ENCODE data around the gene L3MBTL4. TPM values are rescaled to one million over a fixed set of nuclear protein-coding genes. Genes with fewer than 3 reads are reported as not detected.
"Not testable (repeated sequence)": the region's sequence is repeated elsewhere in the genome, so short reads cannot be mapped to it uniquely, and the experiment has no call there.

Gene L3MBTL4
- polyA plus RNA-seq, 3 donors = 1.1 to 1.8 (median 1.7) TPM

GRCh38 chr18:6221602-6222014 lies 193.1 kb downstream of the L3MBTL4 start:
- WGBS, 3 donors = 83 to 85% (median 85%) methylated on average over 2 of the region's 2 CpGs

GRCh38 chr18:6220129-6220528 lies 194.6 kb downstream of the L3MBTL4 start:
- H3K27ac ChIP-seq (ENCODE audit: low read depth, low read length) = no peak overlapping the region
- WGBS, 3 donors = 84 to 89% (median 87%) methylated on average over 3 of the region's 3 CpGs

More at GRCh38 chr18:6221602-6222014, 193.1 kb downstream of the L3MBTL4 start:
- H3K27ac ChIP-seq (ENCODE audit: low read depth, low read length) = no peak overlapping the region

- WGBS, 3 donors = 49 to 70% (median 63%) methylated on average over 12 of the region's 12 CpGs
- H3K27ac ChIP-seq (ENCODE audit: low read depth, low read length) = no peak overlapping the region
These were observed 195.5 kb downstream of the L3MBTL4 start for GRCh38 chr18:6219116-6219717.

- 74 to 79% (median 77%) methylated on average over 2 of the region's 2 CpGs for WGBS, 3 donors
- no peak overlapping the region for H3K27ac ChIP-seq (ENCODE audit: low read depth, low read length)
These were observed 198.8 kb downstream of the L3MBTL4 start for GRCh38 chr18:6215888-6216287.

- 81 to 95% (median 92%) methylated on average over 1 of the region's 1 CpG for WGBS, 3 donors
These were observed 203.6 kb downstream of the L3MBTL4 start for GRCh38 chr18:6211174-6211504.

GRCh38 chr18:6210349-6211173 lies 204.2 kb downstream of the L3MBTL4 start:
- no peak overlapping the region for H3K27ac ChIP-seq (ENCODE audit: low read depth, low read length)
- WGBS, 3 donors = 48 to 66% (median 66%) methylated on average over 3 of the region's 3 CpGs

More at GRCh38 chr18:6211174-6211504, 203.6 kb downstream of the L3MBTL4 start:
- H3K27ac ChIP-seq (ENCODE audit: low read depth, low read length) = no peak overlapping the region

GRCh38 chr18:6207941-6208340 lies 206.8 kb downstream of the L3MBTL4 start:
- WGBS, 3 donors = 93 to 100% (median 95%) methylated on average over 3 of the region's 3 CpGs
- no peak overlapping the region for H3K27ac ChIP-seq (ENCODE audit: low read depth, low read length)

GRCh38 chr18:6207116-6207515 lies 207.6 kb downstream of the L3MBTL4 start:
- no peak overlapping the region for H3K27ac ChIP-seq (ENCODE audit: low read depth, low read length)
- 86 to 96% (median 87%) methylated on average over 2 of the region's 2 CpGs for WGBS, 3 donors

GRCh38 chr18:6205706-6206105 lies 209.0 kb downstream of the L3MBTL4 start:
- WGBS, 3 donors = 68 to 75% (median 72%) methylated on average over 2 of the region's 2 CpGs

GRCh38 chr18:6204476-6204875 lies 210.2 kb downstream of the L3MBTL4 start:
- H3K27ac ChIP-seq (ENCODE audit: low read depth, low read length) = no peak overlapping the region

More at GRCh38 chr18:6205706-6206105, 209.0 kb downstream of the L3MBTL4 start:
- H3K27ac ChIP-seq (ENCODE audit: low read depth, low read length) = no peak overlapping the region

GRCh38 chr18:6203791-6204190 lies 210.9 kb downstream of the L3MBTL4 start:
- 66 to 93% (median 75%) methylated on average over 3 of the region's 3 CpGs for WGBS, 3 donors
- no peak overlapping the region for H3K27ac ChIP-seq (ENCODE audit: low read depth, low read length)

- WGBS, 3 donors = 50 to 65% (median 64%) methylated on average over 1 of the region's 1 CpG
- H3K27ac ChIP-seq (ENCODE audit: low read depth, low read length) = no peak overlapping the region
These were observed 211.8 kb downstream of the L3MBTL4 start for GRCh38 chr18:6202861-6203260.

- no peak overlapping the region for H3K27ac ChIP-seq (ENCODE audit: low read depth, low read length)
- 79 to 87% (median 84%) methylated on average over 4 of the region's 4 CpGs for WGBS, 3 donors
These were observed 214.4 kb downstream of the L3MBTL4 start for GRCh38 chr18:6200204-6200774.

GRCh38 chr18:6199777-6200176 lies 214.9 kb downstream of the L3MBTL4 start:
- WGBS, 3 donors = 81 to 95% (median 91%) methylated on average over 1 of the region's 1 CpG

GRCh38 chr18:6198585-6198984 lies 216.1 kb downstream of the L3MBTL4 start:
- 82 to 86% (median 85%) methylated on average over 1 of the region's 1 CpG for WGBS, 3 donors
- H3K27ac ChIP-seq (ENCODE audit: low read depth, low read length) = no peak overlapping the region

More at GRCh38 chr18:6199777-6200176, 214.9 kb downstream of the L3MBTL4 start:
- H3K27ac ChIP-seq (ENCODE audit: low read depth, low read length) = no peak overlapping the region

- 77 to 82% (median 81%) methylated on average over 2 of the region's 2 CpGs for WGBS, 3 donors
These were observed 220.1 kb downstream of the L3MBTL4 start for GRCh38 chr18:6194640-6195039.

GRCh38 chr18:6185782-6186181 lies 228.9 kb downstream of the L3MBTL4 start:
- WGBS, 3 donors = 86 to 91% (median 87%) methylated on average over 3 of the region's 3 CpGs
- H3K27ac ChIP-seq (ENCODE audit: low read depth, low read length) = not testable (repeated sequence)

More at GRCh38 chr18:6194640-6195039, 220.1 kb downstream of the L3MBTL4 start:
- no peak overlapping the region for H3K27ac ChIP-seq (ENCODE audit: low read depth, low read length)

- no peak overlapping the region for H3K27ac ChIP-seq (ENCODE audit: low read depth, low read length)
- 85 to 92% (median 90%) methylated on average over 8 of the region's 8 CpGs for WGBS, 3 donors
These were observed 239.5 kb downstream of the L3MBTL4 start for GRCh38 chr18:6174983-6175745.

- WGBS, 3 donors = 90 to 96% (median 93%) methylated on average over 7 of the region's 7 CpGs
These were observed 244.1 kb downstream of the L3MBTL4 start for GRCh38 chr18:6170604-6171003.

More at GRCh38 chr18:6170604-6171003, 244.1 kb downstream of the L3MBTL4 start:
- no peak overlapping the region for H3K27ac ChIP-seq (ENCODE audit: low read depth, low read length)
